HepG2 (cell line): ENCODE results near the gene MYL3. TPM values are rescaled to one million over a fixed set of nuclear protein-coding genes. Genes with fewer than 3 reads are reported as not detected.

Experiments used
- ATAC-seq: fragments of 200-7000 bp; cut with Tn5 transposase; 3 replicates; pipeline ENCODE4 v1.9.1; 2020; ENCODE audit warnings: mild to moderate bottlenecking, moderate library complexity
- BruUV-seq: library from RNA; stranded (reverse); fragments of 400-500 nt; replicated peaks from 2 replicates; lab custom pipeline; 2021; lab: Mats Ljungman, UMichigan
- CTCF ChIA-PET: fragments of 300-600 bp; formaldehyde crosslinking; extraction: SDS; loops from one replicate; lab custom pipeline; 2021; ENCODE audit warnings: low total read pairs, inconsistent platforms, low intra/inter-chr PET ratio; lab: Yijun Ruan, JAX
- POLR2A ChIA-PET: fragments of 350-600 bp; sonication (Branson Sonifier 250); formaldehyde crosslinking; loops from one replicate; lab custom pipeline; 2020; ENCODE audit warnings: antibody characterized with exemption, inconsistent platforms; lab: Yijun Ruan, JAX
- DNase-seq: peaks from one replicate; pipeline ENCODE4 v3.0.0-alpha.2; 2015; ENCODE audit warnings: low spot score
- FAIRE-seq: peaks from 3 replicates; lab custom pipeline; 2011; peaks lifted over from hg19 to GRCh38; lab: Jason Lieb, UNC
- H2AFZ ChIP-seq: one replicate; pipeline ENCODE4 v1.6.1; 2011; ENCODE audit warnings: low read length, inconsistent platforms
- H3K27ac ChIP-seq: fragments of 300-600 bp; 3 replicates; pipeline ENCODE4 v1.8.0; 2011; ENCODE audit warnings: mixed run types, mild to moderate bottlenecking, mixed read lengths, low read length, inconsistent platforms; ENCODE audit not compliant: insufficient read depth; ENCODE audit errors: extremely low read length
- H3K27me3 ChIP-seq, 2 experiments: fragments of 200-600 bp in 1 of 2; 2 replicates in 1 of 2; 3 replicates in 1 of 2; pipeline versions ENCODE4 v1.6.0 to v1.8.0; 2011; ENCODE audit warnings: low read length in 2 of 2, mild to moderate bottlenecking in 2 of 2, moderate library complexity in 2 of 2, inconsistent platforms in 1 of 2; ENCODE audit not compliant: insufficient read depth in 2 of 2, control insufficient read depth in 1 of 2
- H3K36me3 ChIP-seq, 2 experiments: fragments of 200-600 bp in 1 of 2; replicated peaks in 1 of 2; 2 replicates in 1 of 2; 3 replicates in 1 of 2; pipeline versions ENCODE4 v1.5.1 to v1.8.0; 2011; ENCODE audit warnings: low read length in 2 of 2, inconsistent platforms in 1 of 2; ENCODE audit not compliant: insufficient read depth in 2 of 2, control insufficient read depth in 1 of 2
- H3K4me1 ChIP-seq: 2 replicates; pipeline ENCODE4 v1.5.1; 2012; ENCODE audit warnings: low read length, inconsistent platforms; ENCODE audit not compliant: insufficient read depth
- H3K4me2 ChIP-seq: 2 replicates; pipeline ENCODE4 v1.6.0; 2011; ENCODE audit warnings: low read depth, low read length, inconsistent platforms
- H3K4me3 ChIP-seq, 3 experiments: fragments of 200-600 bp in 1 of 3; sonication (generic), shearing (Covaris generic) in 1 of 3; replicated peaks in 1 of 3; 2 replicates each; pipeline ENCODE4 v1.5.1; 2011 to 2016; ENCODE audit warnings: low read length in 3 of 3, inconsistent platforms in 2 of 3, low read depth in 2 of 3, mild to moderate bottlenecking in 2 of 3, control low read depth in 1 of 3, mixed read lengths in 1 of 3; ENCODE audit not compliant: insufficient read depth in 1 of 3
- H3K79me2 ChIP-seq: one replicate; pipeline ENCODE4 v1.6.1; 2011; ENCODE audit warnings: low read length, inconsistent platforms; ENCODE audit not compliant: insufficient read depth
- H3K9ac ChIP-seq: 2 replicates; pipeline ENCODE4 v1.6.0; 2011; ENCODE audit warnings: mild to moderate bottlenecking, low read depth, low read length, inconsistent platforms; ENCODE audit not compliant: insufficient read depth
- H3K9me3 ChIP-seq: 2 replicates; pipeline ENCODE4 v1.5.1; 2012; ENCODE audit warnings: mild to moderate bottlenecking, low read length
- H4K20me1 ChIP-seq: 2 replicates; pipeline ENCODE4 v1.6.0; 2011; ENCODE audit warnings: inconsistent platforms, mild to moderate bottlenecking, low read length, moderate library complexity; ENCODE audit not compliant: insufficient read depth
- CTCF ChIP-seq: sonication (generic); formaldehyde crosslinking; IDR thresholded peaks from 2 replicates; pipeline ENCODE4 v1.5.0; 2020; ENCODE audit warnings: mild to moderate bottlenecking, missing genetic modification reagents, moderate library complexity
- GRHL1 ChIP-seq: sonication (generic); formaldehyde crosslinking; conservative IDR thresholded peaks from 2 replicates; pipeline ENCODE4 v1.8.0; 2022; ENCODE audit warnings: missing genetic modification reagents
- HNF4A ChIP-seq: sonication (generic); formaldehyde crosslinking; IDR thresholded peaks from 2 replicates; pipeline ENCODE4 v1.4.0; 2020; ENCODE audit warnings: missing genetic modification reagents
- JUNB ChIP-seq: sonication (generic); formaldehyde crosslinking; IDR thresholded peaks from 2 replicates; pipeline ENCODE4 v1.8.0; 2022; ENCODE audit warnings: missing genetic modification reagents, mild to moderate bottlenecking, borderline replicate concordance
- NR2C2 ChIP-seq: sonication (generic); formaldehyde crosslinking; IDR thresholded peaks from 2 replicates; pipeline ENCODE4 v1.4.0; 2020; ENCODE audit warnings: missing genetic modification reagents, mild to moderate bottlenecking, moderate library complexity, borderline replicate concordance
- NRL ChIP-seq: sonication (generic); formaldehyde crosslinking; IDR thresholded peaks from 2 replicates; pipeline ENCODE4 v1.5.0; 2020; ENCODE audit warnings: missing genetic modification reagents, mild to moderate bottlenecking, moderate library complexity, borderline replicate concordance
- RBM39 ChIP-seq: fragments of 200-400 bp; formaldehyde crosslinking; IDR thresholded peaks from one replicate; pipeline ENCODE4 v1.6.1; 2018; ENCODE audit warnings: antibody characterized with exemption, mild to moderate bottlenecking, low read depth, low read length; ENCODE audit not compliant: poor library complexity, severe bottlenecking
- RNF219 ChIP-seq: sonication (generic); formaldehyde crosslinking; IDR thresholded peaks from 2 replicates; pipeline ENCODE4 v1.5.0; 2020; ENCODE audit warnings: mild to moderate bottlenecking, missing genetic modification reagents
- SP140L ChIP-seq: sonication (generic); formaldehyde crosslinking; IDR thresholded peaks from 2 replicates; pipeline ENCODE4 v1.4.0; 2020; ENCODE audit warnings: missing genetic modification reagents, borderline replicate concordance
- ZFY ChIP-seq: sonication (generic); formaldehyde crosslinking; IDR thresholded peaks from 2 replicates; pipeline ENCODE4 v1.4.0; 2020; ENCODE audit warnings: missing genetic modification reagents
- ZGPAT ChIP-seq: IDR thresholded peaks from 2 replicates; pipeline ENCODE4 v1.6.1; 2016; ENCODE audit warnings: mild to moderate bottlenecking
- ZNF510 ChIP-seq: sonication (generic); formaldehyde crosslinking; IDR thresholded peaks from 2 replicates; pipeline ENCODE4 v1.4.0; 2020; ENCODE audit warnings: low read depth, mild to moderate bottlenecking, missing genetic modification reagents
- ZNF616 ChIP-seq: sonication (generic); formaldehyde crosslinking; IDR thresholded peaks from 2 replicates; pipeline ENCODE4 v1.5.0; 2020; ENCODE audit warnings: low read depth, mild to moderate bottlenecking, missing genetic modification reagents
- ZSCAN31 ChIP-seq: sonication (generic); formaldehyde crosslinking; IDR thresholded peaks from 2 replicates; pipeline ENCODE4 v1.5.0; 2020; ENCODE audit warnings: low read depth, mild to moderate bottlenecking, missing genetic modification reagents
- WGBS: methylation state at CpG from one replicate; pipeline ENCODE4 v1.1.6; 2017; ENCODE audit warnings: low lambda C conversion rate; 5-methylcytosine and 5-hydroxymethylcytosine counted together
- in situ Hi-C: cut with HindIII; loops from 2 replicates; pipeline ENCODE4 v1.10.0; 2017; ENCODE audit warnings: low pct_unique_long_range_greater_than_20kb; ENCODE audit not compliant: extremely low pct_ligation_motif_present
- intact Hi-C: fragments of 100-400 bp; cut with micrococcal nuclease; formaldehyde crosslinking; loops from one replicate; pipeline ENCODE4 v1.10.0; 2022; ENCODE audit not compliant: unreplicated experiment
- polyA plus RNA-seq, 8 experiments: library from polyadenylated mRNA; depleted of rRNA in 3 of 8; stranded (reverse) in 7 of 8; unstranded in 1 of 8; fragments of >200 nt; fragmentation: Illumina TruSeq in 4 of 8; extraction: Trizol in 4 of 8; gene quantifications; 2 replicates each; pipeline versions ENCODE4 v1.2.1 to v1.2.3, GENCODE V29; 2011 to 2016; ENCODE audit warnings: low read depth in 4 of 8, missing spikeins in 1 of 8, mixed read lengths in 1 of 8; ENCODE audit not compliant: insufficient read depth in 1 of 8
- total RNA-seq, 5 experiments: library from RNA; depleted of rRNA; stranded (reverse); fragments of >200 nt; fragmentation: Illumina TruSeq; extraction: Trizol; gene quantifications; 2 replicates each; pipeline ENCODE4 v1.2.3, GENCODE V29; 2016; ENCODE audit warnings: low read depth in 1 of 5

Gene MYL3
- total and polyA plus RNA-seq, 2 of the 13 experiments (the other 11 are each of a cell fraction or from before 2014, with no cell fraction given), result not detected

GRCh38 chr3:46867550-46867898 lies 4.3 kb upstream of the MYL3 start (continued):
- TF ChIP-seq RNF219 (CRISPR knock-in tag) (no peak), ZGPAT (no peak), ZSCAN31 (CRISPR knock-in tag) (no peak), JUNB (CRISPR knock-in tag) (no peak), NRL (CRISPR knock-in tag) (no peak)
- TF ChIP-seq, all 625 proteins: peak for 0

- POLR2A ChIA-PET, result no interaction called here
- CTCF ChIA-PET, result interaction anchor here (1.1 to 3.2 kb wide), 4 partner anchors 28 to 162 kb away, joined by 3 to 18 read pairs (median 9); no protein-coding TSS in a partner anchor
- in situ Hi-C loops, result loop anchor here (5.0 kb wide), 1 partner anchor 40 kb away; no protein-coding TSS in a partner anchor
- Histone ChIP-seq H3K4me1 (peaks cover 49% of the 10 kb centered on the region), H3K4me3 (no peak overlapping the region), H3K4me2 (no peak overlapping the region), H3K79me2 (no peaks in the 10 kb centered on the region), H3K36me3 (no peaks in the 10 kb centered on the region), H4K20me1 (no peaks in the 10 kb centered on the region), H3K9ac (no peak overlapping the region), H2AFZ (no peak overlapping the region), H3K9me3 (no peaks in the 10 kb centered on the region), H3K27ac (no peak overlapping the region), H3K27me3 (peaks cover 3 to 14% of the 10 kb centered on the region in 2 experiments; a peak in 3 of 5 replicates)
- peak; percentile 39 for DNase-seq
- ATAC-seq, result peak; percentile 60
- WGBS, result 10% methylated on average over 6 of the region's 15 CpGs
- BruUV-seq, result no TSS peak
- intact Hi-C loops, result loop anchor here (1.0 to 2.0 kb wide), 2 partner anchors 28 to 41 kb away; no protein-coding TSS in a partner anchor
- peak; percentile 52 for FAIRE-seq
- TF ChIP-seq ZNF510 (CRISPR knock-in tag) (no peak), CTCF (CRISPR knock-in tag) (peak; percentile 86), GRHL1 (CRISPR knock-in tag) (no peak), RBM39 (no peak), HNF4A (CRISPR knock-in tag) (peak; percentile 39; the same call in 1 of the 2 replicates), NR2C2 (CRISPR knock-in tag) (no peak), ZFY (CRISPR knock-in tag) (no peak), SP140L (CRISPR knock-in tag) (no peak), ZNF616 (CRISPR knock-in tag) (no peak)
These were observed 3.7 kb upstream of the MYL3 start for GRCh38 chr3:46866720-46867549.
